SU-DHL-6 (cell line): ENCODE data around the gene TMEM63B.

ENCODE experiments used
- CTCF ChIP-seq: fragments of 200-600 bp; sonication (generic); IDR thresholded peaks from one replicate; pipeline ENCODE4 v1.5.1; 2017; ENCODE audit warnings: antibody characterized with exemption, mild to moderate bottlenecking, low read length, moderate library complexity; ENCODE audit not compliant: insufficient read depth, poor library complexity, severe bottlenecking
- EZH2phosphoT487 ChIP-seq: fragments of 200-600 bp; sonication (generic), shearing (Covaris generic); conservative IDR thresholded peaks from 2 replicates; pipeline ENCODE4 v1.6.1; 2018; ENCODE audit warnings: mild to moderate bottlenecking, antibody characterized with exemption, low read length, moderate library complexity, mixed read lengths

- TF ChIP-seq CTCF: no peak
- TF ChIP-seq EZH2phosphoT487: no peak
Observed at GRCh38 chr6:44176762-44177509, 49.6 kb downstream of the TMEM63B start.
